Endothelial cell of umbilical vein (primary cell): ENCODE measurements around the gene DPP6.

Experiments used
- CTCF ChIP-seq, 2 donors: IDR thresholded peaks; 1 replicate in 1 of 2; 2 replicates in 1 of 2; pipeline ENCODE4 v1.5.1; 2011; ENCODE audit warnings: low read length in 2 of 2, mild to moderate bottlenecking in 2 of 2, moderate library complexity in 2 of 2, control low read depth in 1 of 2, inconsistent platforms in 1 of 2, low read depth in 1 of 2; ENCODE audit not compliant: insufficient read depth in 1 of 2; ENCODE audit errors: extremely low read depth in 1 of 2
- EZH2 ChIP-seq: IDR thresholded peaks from 2 replicates; pipeline ENCODE4 v1.6.1; 2012; ENCODE audit warnings: borderline replicate concordance, low read depth, mild to moderate bottlenecking, moderate library complexity, low read length, inconsistent platforms; ENCODE audit not compliant: severe bottlenecking
- FOS ChIP-seq: IDR thresholded peaks from 2 replicates; pipeline ENCODE4 v1.6.1; 2011; ENCODE audit warnings: mild to moderate bottlenecking, low read length, moderate library complexity, borderline replicate concordance; ENCODE audit not compliant: insufficient read depth
- MAX ChIP-seq: IDR thresholded peaks from 2 replicates; pipeline ENCODE4 v1.6.1; 2011; ENCODE audit not compliant: insufficient read depth, insufficient read length
- MYC ChIP-seq: IDR thresholded peaks from one replicate; pipeline ENCODE4 v1.6.1; 2011; ENCODE audit warnings: mild to moderate bottlenecking, low read depth, low read length
- POLR2A ChIP-seq: IDR thresholded peaks from 2 replicates; pipeline ENCODE4 v1.6.1; 2012; ENCODE audit warnings: low read depth, mild to moderate bottlenecking, control low read depth, low read length

GRCh38 chr7:154862153-154862791, 810.1 kb downstream of the DPP6 start:
- TF ChIP-seq CTCF (IDR thresholded peaks at IDR 0.05; ENCODE audit: extremely low read depth in 1 of 2, insufficient read depth in 1 of 2, low read depth in 1 of 2, low read length in 2 of 2) (no peak), EZH2 (no peak), POLR2A (no peak), FOS (no peak), MYC (no peak), MAX (no peak)
